Tibial artery (tissue), 4 donors: ENCODE data around the gene SYNE3.
"Not testable (repeated sequence)": the region's sequence is repeated elsewhere in the genome, so short reads cannot be mapped to it uniquely, and the experiment has no call there.

Experiments
- DNase-seq, 2 donors: peaks; one replicate each; pipeline ENCODE4 v3.0.0-alpha.2; 2019
- H3K27ac ChIP-seq, 2 donors: fragments of 200-600 bp; sonication (generic) in 1 of 2; 1 replicate in 1 of 2; 2 replicates in 1 of 2; pipeline ENCODE4 v1.5.1; 2018 to 2019; ENCODE audit warnings: mild to moderate bottlenecking in 1 of 2
- H3K27me3 ChIP-seq, 2 donors: fragments of 200-600 bp; sonication (generic) in 1 of 2; one replicate each; pipeline versions ENCODE4 v1.5.1 to v1.6.0; 2016 to 2019
- H3K36me3 ChIP-seq, 3 donors: fragments of 200-600 bp; sonication (generic) in 2 of 3; one replicate each; pipeline ENCODE4 v1.5.1; 2016 to 2019; ENCODE audit warnings: mild to moderate bottlenecking in 2 of 3
- H3K4me1 ChIP-seq, 4 donors: fragments of 200-600 bp; sonication (generic) in 2 of 4; 1 replicate in 3 of 4; 2 replicates in 1 of 4; pipeline ENCODE4 v1.5.1; 2016 to 2019
- H3K4me3 ChIP-seq, 2 donors: fragments of 200-600 bp; sonication (generic) in 1 of 2; 1 replicate in 1 of 2; 2 replicates in 1 of 2; pipeline ENCODE4 v1.5.1; 2018 to 2019; ENCODE audit warnings: mild to moderate bottlenecking in 2 of 2
- H3K9me3 ChIP-seq, 3 donors: fragments of 200-600 bp; sonication (generic) in 1 of 3; one replicate each; pipeline ENCODE4 v1.5.1; 2016 to 2019
- CTCF ChIP-seq, 2 experiments: fragments of 200-600 bp in 1 of 2; fragments of 450-650 bp in 1 of 2; IDR thresholded peaks; one replicate each; pipeline ENCODE4 v1.5.1; 2017 to 2019; ENCODE audit warnings: antibody characterized with exemption in 2 of 2, mild to moderate bottlenecking in 1 of 2, moderate library complexity in 1 of 2
- intact Hi-C: fragments of 100-400 bp; cut with DNase I; formaldehyde crosslinking; loops from one replicate; pipeline ENCODE4 v1.15.0; 2023; ENCODE audit warnings: low total_unique reads

Gene SYNE3

DNA sequence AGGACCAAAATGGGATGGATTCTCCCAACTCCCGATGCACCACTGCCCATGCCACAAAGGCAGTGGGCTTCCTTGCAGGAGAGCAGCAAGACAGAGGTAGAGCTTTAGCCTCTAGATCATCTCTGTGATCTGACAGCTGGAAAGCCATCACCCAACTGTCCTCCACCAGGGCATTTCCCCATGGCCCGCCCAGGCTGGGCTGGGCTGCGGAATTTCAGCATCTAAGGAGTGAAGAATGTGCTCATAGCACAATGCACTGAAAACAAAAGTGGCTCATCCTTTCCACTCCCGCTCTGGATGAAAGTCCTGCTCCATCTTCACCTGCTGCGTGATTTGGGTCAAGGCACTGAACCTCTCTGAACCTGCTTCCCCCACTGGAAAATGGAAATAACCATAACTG is 5.6 kb downstream of the SYNE3 start:
- no peak overlapping the region for H3K27ac ChIP-seq
- H3K9me3 ChIP-seq: no peaks in the 10 kb centered on the region
- H3K36me3 ChIP-seq: peaks cover 0 to 8% (median 0%) of the 10 kb centered on the region in 3 donors
- no peak for DNase-seq
- intact Hi-C loops: loop anchor here (10.0 kb wide), 1 partner anchor 196 kb away; the partner anchor contains the start of gene CLMN
- H3K27me3 ChIP-seq: no peaks in the 10 kb centered on the region
- H3K4me3 ChIP-seq: no peak overlapping the region
- no peak for TF ChIP-seq CTCF (IDR thresholded peaks at IDR 0.05)
- peaks cover 0 to 45% (median 32%) of the 10 kb centered on the region in 4 donors for H3K4me1 ChIP-seq

GRCh38 chr14:95510344-95510743 is 6.1 kb downstream of the SYNE3 start:
- not testable (repeated sequence) for DNase-seq, H3K27ac ChIP-seq
- intact Hi-C loops: loop anchor here (10.0 kb wide), 1 partner anchor 196 kb away; the partner anchor contains the start of gene CLMN

DNA sequence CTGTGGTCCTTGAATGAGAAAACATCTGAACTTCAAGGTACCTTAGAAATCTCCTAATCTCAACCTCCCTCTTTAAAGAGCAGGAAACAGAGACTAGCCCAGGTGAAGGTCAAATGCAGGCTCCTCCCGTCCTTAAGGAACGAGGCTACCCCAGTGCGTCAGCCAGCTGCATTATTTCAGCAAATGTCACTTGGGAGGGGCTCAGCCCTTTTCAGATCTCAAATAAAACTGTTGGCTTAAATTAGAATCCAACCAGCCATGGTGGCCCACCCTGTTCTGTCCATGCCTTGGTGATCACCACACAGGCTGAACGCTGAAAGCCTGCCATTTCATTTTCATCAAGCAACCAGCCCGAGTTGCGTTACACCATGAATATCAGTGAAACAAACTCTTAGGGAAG is 7.0 kb downstream of the SYNE3 start:
- no peak overlapping the region for H3K4me3 ChIP-seq
- DNase-seq: no peak
- H3K36me3 ChIP-seq: peaks cover 0 to 8% (median 0%) of the 10 kb centered on the region in 3 donors
- no peaks in the 10 kb centered on the region for H3K9me3 ChIP-seq
- peaks cover 0 to 33% (median 21%) of the 10 kb centered on the region in 4 donors for H3K4me1 ChIP-seq
- H3K27me3 ChIP-seq: no peaks in the 10 kb centered on the region
- peak overlapping the region in 1 of 2 donors; percentile 59 for H3K27ac ChIP-seq
- intact Hi-C loops: no loop called here
- TF ChIP-seq CTCF (IDR thresholded peaks at IDR 0.05): no peak

More at GRCh38 chr14:95510344-95510743, 6.1 kb downstream of the SYNE3 start:
- H3K27me3 ChIP-seq, H3K36me3 ChIP-seq, H3K4me3 ChIP-seq, H3K9me3 ChIP-seq: not testable (repeated sequence)
- peaks cover 0 to 41% (median 27%) of the 10 kb centered on the region in 4 donors for H3K4me1 ChIP-seq

- Histone ChIP-seq H3K9me3 (no peaks in the 10 kb centered on the region), H3K36me3 (peaks cover 0 to 8% (median 0%) of the 10 kb centered on the region in 3 donors), H3K27me3 (no peaks in the 10 kb centered on the region), H3K4me1 (peaks cover 0 to 31% (median 17%) of the 10 kb centered on the region in 4 donors), H3K27ac (peak overlapping the region; percentile 50 to 59), H3K4me3 (no peak overlapping the region)
- intact Hi-C loops: no loop called here
- no peak for DNase-seq
- no peak for TF ChIP-seq CTCF (IDR thresholded peaks at IDR 0.05)
Observed at GRCh38 chr14:95508377-95508776, 8.1 kb downstream of the SYNE3 start.

DNA sequence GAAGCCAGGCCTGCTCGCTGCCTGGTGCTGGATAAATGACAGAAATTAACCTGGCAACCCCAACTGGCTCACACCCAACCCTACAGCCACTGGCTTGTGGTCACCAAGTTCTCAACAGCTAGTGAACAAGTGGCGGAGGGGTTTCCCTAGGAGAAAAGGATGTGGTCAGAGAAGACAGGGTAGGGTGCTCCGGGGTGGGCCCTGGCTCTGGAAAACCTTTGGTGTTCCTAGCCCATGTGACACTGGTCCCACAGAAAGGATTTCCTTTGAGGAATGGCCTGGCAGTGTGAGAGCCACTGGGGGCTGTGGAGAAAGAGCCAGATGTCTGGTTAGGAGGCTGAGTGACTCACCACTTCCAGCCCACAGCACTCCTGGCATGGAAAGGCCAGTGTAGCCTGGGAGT is 8.7 kb downstream of the SYNE3 start:
- H3K4me3 ChIP-seq: no peak overlapping the region
- TF ChIP-seq CTCF (IDR thresholded peaks at IDR 0.05): no peak
- peak; percentile 63 to 81 for DNase-seq
- intact Hi-C loops: no loop called here
- H3K36me3 ChIP-seq: peaks cover 0 to 8% (median 0%) of the 10 kb centered on the region in 3 donors
- no peaks in the 10 kb centered on the region for H3K9me3 ChIP-seq
- no peaks in the 10 kb centered on the region for H3K27me3 ChIP-seq
- peak overlapping the region; percentile 50 to 59 for H3K27ac ChIP-seq
- peaks cover 0 to 31% (median 17%) of the 10 kb centered on the region in 4 donors for H3K4me1 ChIP-seq

GRCh38 chr14:95507174-95507573 is 9.3 kb downstream of the SYNE3 start:
- H3K4me3 ChIP-seq: no peak overlapping the region
- no peaks in the 10 kb centered on the region for H3K9me3 ChIP-seq
- peak overlapping the region; percentile 50 to 59 for H3K27ac ChIP-seq
- intact Hi-C loops: no loop called here
- peaks cover 0 to 31% (median 17%) of the 10 kb centered on the region in 4 donors for H3K4me1 ChIP-seq
- peak; percentile 82 to 90 for DNase-seq
- H3K27me3 ChIP-seq: no peaks in the 10 kb centered on the region
- no peak for TF ChIP-seq CTCF (IDR thresholded peaks at IDR 0.05)
- H3K36me3 ChIP-seq: peaks cover 0 to 8% (median 0%) of the 10 kb centered on the region in 3 donors
